Upper lobe of right lung (tissue), 1 donor: ENCODE results near the gene ANO1. TPM values are rescaled to one million over a fixed set of nuclear protein-coding genes. Genes with fewer than 3 reads are reported as not detected.
A peak's percentile ranks its signal among the peaks of the same experiment; 100 is the strongest.

Source experiments
- ATAC-seq: fragments of 200-7000 bp; cut with Tn5 transposase; one replicate; pipeline ENCODE4 v1.9.1; 2020; ENCODE audit warnings: mild to moderate bottlenecking, moderate library complexity
- DNase-seq: peaks from one replicate; pipeline ENCODE4 v3.0.0-alpha.2; 2020
- H3K27ac ChIP-seq: fragments of 200-600 bp; one replicate; pipeline ENCODE4 v1.8.0; 2022
- H3K27me3 ChIP-seq: fragments of 200-600 bp; one replicate; pipeline ENCODE4 v1.8.0; 2022; ENCODE audit warnings: mild to moderate bottlenecking
- H3K36me3 ChIP-seq: fragments of 200-600 bp; one replicate; pipeline ENCODE4 v1.8.0; 2022
- H3K4me1 ChIP-seq: fragments of 200-600 bp; one replicate; pipeline ENCODE4 v1.8.0; 2022
- H3K4me3 ChIP-seq: fragments of 200-600 bp; one replicate; pipeline ENCODE4 v1.8.0; 2022; ENCODE audit warnings: mild to moderate bottlenecking
- H3K9me3 ChIP-seq: fragments of 200-600 bp; one replicate; pipeline ENCODE4 v1.8.0; 2022
- CTCF ChIP-seq: fragments of 200-600 bp; IDR thresholded peaks from one replicate; pipeline ENCODE4 v1.8.0; 2022; ENCODE audit warnings: antibody characterized with exemption
- intact Hi-C: fragments of 100-400 bp; cut with DNase I; formaldehyde crosslinking; loops from one replicate; pipeline ENCODE4 v1.11.0; 2022
- total RNA-seq: library from RNA; stranded (reverse); fragmentation: NEBNext Ultra II Directional; extraction: Animal tissue kit (Norgen Biotek cat#: 25700); gene quantifications from one replicate; pipeline ENCODE4 v1.2.1, GENCODE V29; 2021
- donor health status: DM: no; HTN: yes; CAD: no; lungs with severe emphysema.

The ANO1 gene
- total RNA-seq, 1 donor from 2014 or later, result 16.8 TPM

- TF ChIP-seq CTCF, result no peak
- H3K27me3 ChIP-seq, result peaks cover 9% of the 10 kb centered on the region
- intact Hi-C loops, result no loop called here
- peak overlapping the region; percentile 55 for H3K27ac ChIP-seq
- H3K4me3 ChIP-seq, result no peak overlapping the region
- no peak for DNase-seq
- no peaks in the 10 kb centered on the region for H3K36me3 ChIP-seq
- peaks cover 4% of the 10 kb centered on the region for H3K4me1 ChIP-seq
- no peaks in the 10 kb centered on the region for H3K9me3 ChIP-seq
- ATAC-seq, result peak; percentile 66
These were observed 61.8 kb downstream of the ANO1 start for GRCh38 chr11:70139785-70140410.

- ATAC-seq (no peak), DNase-seq (no peak)
- no peak overlapping the region for H3K4me3 ChIP-seq
- no peaks in the 10 kb centered on the region for H3K36me3 ChIP-seq
- peaks cover 9% of the 10 kb centered on the region for H3K27me3 ChIP-seq
- H3K27ac ChIP-seq, result peak overlapping the region; percentile 55
- no peak for TF ChIP-seq CTCF
- intact Hi-C loops, result no loop called here
- no peaks in the 10 kb centered on the region for H3K9me3 ChIP-seq
- H3K4me1 ChIP-seq, result peaks cover 4% of the 10 kb centered on the region
These were observed 62.8 kb downstream of the ANO1 start for GRCh38 chr11:70140711-70141485.

- intact Hi-C loops, result no loop called here
- no peaks in the 10 kb centered on the region for H3K9me3 ChIP-seq
- no peaks in the 10 kb centered on the region for H3K36me3 ChIP-seq
- H3K4me1 ChIP-seq, result peaks cover 4% of the 10 kb centered on the region
- DNase-seq (no peak), ATAC-seq (no peak)
- no peak overlapping the region for H3K27ac ChIP-seq
- no peak overlapping the region for H3K4me3 ChIP-seq
- H3K27me3 ChIP-seq, result peaks cover 9% of the 10 kb centered on the region
- no peak for TF ChIP-seq CTCF
These were observed 63.5 kb downstream of the ANO1 start for GRCh38 chr11:70141486-70142220.

GRCh38 chr11:70142221-70142875 lies 64.2 kb downstream of the ANO1 start:
- Histone ChIP-seq H3K9me3 (no peaks in the 10 kb centered on the region), H3K4me1 (peaks cover 4% of the 10 kb centered on the region), H3K36me3 (no peaks in the 10 kb centered on the region), H3K27me3 (peaks cover 9% of the 10 kb centered on the region), H3K4me3 (no peak overlapping the region), H3K27ac (no peak overlapping the region)
- DNase-seq (no peak), ATAC-seq (no peak)
- TF ChIP-seq CTCF, result no peak
- intact Hi-C loops, result no loop called here

- no peaks in the 10 kb centered on the region for H3K36me3 ChIP-seq
- H3K27ac ChIP-seq, result no peak overlapping the region
- no peaks in the 10 kb centered on the region for H3K9me3 ChIP-seq
- peaks cover 9% of the 10 kb centered on the region for H3K27me3 ChIP-seq
- DNase-seq (no peak), ATAC-seq (no peak)
- no peak for TF ChIP-seq CTCF
- H3K4me1 ChIP-seq, result peaks cover 4% of the 10 kb centered on the region
- no peak overlapping the region for H3K4me3 ChIP-seq
- intact Hi-C loops, result no loop called here
These were observed 66.1 kb downstream of the ANO1 start for GRCh38 chr11:70144262-70144661.
